CD4-positive, alpha-beta T cell treated with Interferon alpha-2 for 1 hour (primary cell): ENCODE data around the gene TSPAN15.
"Not testable (repeated sequence)": the region's sequence is repeated elsewhere in the genome, so short reads cannot be mapped to it uniquely, and the experiment has no call there.

ENCODE experiments used
- DNase-seq, 2 donors: peaks; one replicate each; pipeline ENCODE4 v3.0.0-alpha.2; 2020 to 2022

Gene TSPAN15

GRCh38 chr10:69449841-69450240 is 1.4 kb upstream of the TSPAN15 start:
- peak; percentile 23 to 65 for DNase-seq

- not testable (repeated sequence) for DNase-seq
Observed at GRCh38 chr10:69450395-69450794, 870 bp upstream of the TSPAN15 start.

GRCh38 chr10:69451784-69452251 is 553 bp downstream of the TSPAN15 start:
- DNase-seq = no peak

- no peak for DNase-seq
Observed at GRCh38 chr10:69452676-69453415, 1.6 kb downstream of the TSPAN15 start.

DNA sequence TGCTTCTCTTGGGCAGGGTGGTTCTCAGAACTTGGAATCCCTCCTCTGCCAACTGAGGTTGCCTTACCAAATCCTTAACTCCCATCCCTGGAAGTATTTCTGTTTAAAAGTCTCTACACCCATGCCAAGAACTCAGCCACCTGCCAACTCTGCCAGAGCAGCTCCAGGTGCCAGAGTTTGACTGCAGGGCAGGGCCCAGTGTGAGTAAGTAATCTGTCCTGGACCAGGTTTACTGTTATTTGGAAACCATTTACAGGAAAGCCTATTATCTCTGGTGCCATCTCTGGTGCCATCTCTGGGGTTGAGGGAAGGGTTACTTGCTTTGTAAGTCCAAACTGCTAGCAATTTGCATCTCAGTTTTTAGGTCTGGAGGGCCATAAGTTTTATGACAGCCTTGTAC is 2.5 kb downstream of the TSPAN15 start:
- DNase-seq = no peak

GRCh38 chr10:69455006-69455763 is 3.9 kb downstream of the TSPAN15 start:
- no peak for DNase-seq

DNA sequence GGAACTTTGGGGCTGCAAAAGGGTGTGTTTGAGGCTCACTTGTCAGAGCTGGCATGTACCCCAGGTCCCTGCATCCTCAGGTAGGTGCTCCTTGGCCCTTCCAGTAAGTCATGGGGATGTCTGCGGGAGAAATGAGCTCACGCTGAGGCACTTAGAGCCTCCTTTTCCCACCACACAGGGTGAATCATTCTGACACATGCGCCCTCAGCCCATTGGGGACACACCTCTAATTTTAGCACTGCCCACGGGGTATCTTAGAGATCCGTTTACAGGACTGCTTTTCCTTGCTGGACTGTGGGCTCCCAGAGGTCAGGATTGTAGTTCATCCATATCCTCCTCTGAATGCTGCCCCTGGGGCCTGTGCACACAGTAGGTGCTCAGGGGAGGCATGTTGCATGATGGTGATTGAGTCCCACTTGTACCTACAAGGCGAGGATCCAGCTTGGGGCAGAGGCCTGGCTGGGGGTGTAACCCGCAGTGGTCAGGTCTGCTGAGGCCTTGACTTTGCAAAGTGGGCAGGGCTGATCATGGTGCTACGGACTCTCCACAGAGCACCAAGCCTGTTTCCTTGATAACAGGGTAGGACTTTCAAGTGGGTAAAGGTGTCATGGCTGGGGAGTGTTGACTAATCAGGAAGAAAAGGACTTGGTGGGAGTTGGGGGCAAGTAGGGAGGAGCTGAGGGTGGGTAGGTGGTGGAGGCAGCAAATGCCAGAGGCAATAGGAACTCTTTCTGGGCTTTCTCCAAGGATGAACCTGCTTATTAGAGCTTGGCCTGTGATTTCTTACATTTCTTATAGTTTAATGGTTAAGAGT is 5.8 kb downstream of the TSPAN15 start:
- no peak for DNase-seq

GRCh38 chr10:69457771-69458237 is 6.5 kb downstream of the TSPAN15 start:
- no peak for DNase-seq

GRCh38 chr10:69458430-69459100 is 7.3 kb downstream of the TSPAN15 start:
- DNase-seq = no peak

DNA sequence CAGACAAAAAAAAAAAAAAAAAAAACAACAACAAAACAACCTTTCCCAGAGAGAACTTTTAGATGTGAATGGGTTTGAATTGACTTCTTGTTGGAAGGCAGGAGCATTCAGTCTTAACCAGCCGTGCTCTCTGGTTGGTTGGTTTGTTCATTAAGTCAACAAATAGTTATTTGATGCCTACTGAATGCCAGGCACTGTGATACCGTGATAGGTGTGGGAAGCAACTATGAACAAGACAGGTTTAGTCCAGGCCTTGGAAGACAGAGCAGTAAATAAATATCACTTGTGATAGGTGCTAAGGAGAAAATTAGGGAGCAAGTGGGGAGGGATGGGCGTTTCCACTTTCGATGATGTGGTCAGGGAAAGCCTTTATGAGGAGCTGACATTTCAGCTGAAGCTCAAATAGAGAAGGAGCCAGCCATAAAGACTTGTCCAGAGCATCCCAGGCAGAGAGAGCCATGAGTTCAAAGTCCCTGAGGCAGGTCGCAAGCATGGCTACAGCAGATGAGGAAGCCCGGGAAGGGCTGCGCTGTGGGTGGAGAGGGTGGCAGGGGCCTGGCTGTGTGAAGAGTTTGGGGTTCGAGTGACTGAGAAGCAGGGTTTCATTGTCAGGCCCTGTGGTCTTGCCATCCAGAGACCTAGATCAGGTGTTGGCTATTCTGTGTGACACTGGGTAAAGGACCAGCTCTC is 8.0 kb downstream of the TSPAN15 start:
- DNase-seq = no peak

DNA sequence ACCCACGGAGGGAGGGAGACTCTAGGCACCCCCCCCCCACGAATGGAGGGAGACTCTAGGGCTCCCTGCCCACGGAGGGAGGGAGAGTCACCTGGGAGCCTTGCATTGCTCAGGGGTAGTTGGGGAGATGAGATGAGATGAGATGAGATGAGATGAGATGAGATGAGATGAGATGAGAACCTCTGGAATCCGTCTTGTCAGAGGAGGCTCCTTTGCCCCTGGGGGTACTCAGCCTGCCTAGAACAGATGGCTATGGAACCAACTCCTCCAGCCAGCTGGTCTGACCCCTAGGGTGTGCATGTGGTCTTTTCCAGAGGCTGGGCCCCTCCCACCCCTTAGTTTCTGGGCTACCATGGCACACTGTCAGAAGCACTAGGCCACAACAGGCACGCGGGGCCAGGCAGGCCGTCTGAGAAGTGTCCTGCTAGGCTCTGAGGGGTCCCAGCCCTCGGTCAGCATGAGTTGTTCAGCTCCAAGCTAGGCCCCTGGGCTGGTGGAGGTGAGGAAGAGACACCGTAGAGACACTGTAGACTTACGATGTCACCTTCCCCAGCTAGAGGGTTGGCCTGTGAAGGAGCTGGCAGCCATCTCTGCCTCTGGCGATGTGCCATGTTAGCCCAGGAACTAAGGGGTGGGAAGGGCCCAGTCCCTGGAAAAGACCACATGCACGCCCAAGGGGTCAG is 8.8 kb downstream of the TSPAN15 start:
- DNase-seq = no peak

GRCh38 chr10:69460576-69461242 is 9.4 kb downstream of the TSPAN15 start:
- DNase-seq = no peak

DNA sequence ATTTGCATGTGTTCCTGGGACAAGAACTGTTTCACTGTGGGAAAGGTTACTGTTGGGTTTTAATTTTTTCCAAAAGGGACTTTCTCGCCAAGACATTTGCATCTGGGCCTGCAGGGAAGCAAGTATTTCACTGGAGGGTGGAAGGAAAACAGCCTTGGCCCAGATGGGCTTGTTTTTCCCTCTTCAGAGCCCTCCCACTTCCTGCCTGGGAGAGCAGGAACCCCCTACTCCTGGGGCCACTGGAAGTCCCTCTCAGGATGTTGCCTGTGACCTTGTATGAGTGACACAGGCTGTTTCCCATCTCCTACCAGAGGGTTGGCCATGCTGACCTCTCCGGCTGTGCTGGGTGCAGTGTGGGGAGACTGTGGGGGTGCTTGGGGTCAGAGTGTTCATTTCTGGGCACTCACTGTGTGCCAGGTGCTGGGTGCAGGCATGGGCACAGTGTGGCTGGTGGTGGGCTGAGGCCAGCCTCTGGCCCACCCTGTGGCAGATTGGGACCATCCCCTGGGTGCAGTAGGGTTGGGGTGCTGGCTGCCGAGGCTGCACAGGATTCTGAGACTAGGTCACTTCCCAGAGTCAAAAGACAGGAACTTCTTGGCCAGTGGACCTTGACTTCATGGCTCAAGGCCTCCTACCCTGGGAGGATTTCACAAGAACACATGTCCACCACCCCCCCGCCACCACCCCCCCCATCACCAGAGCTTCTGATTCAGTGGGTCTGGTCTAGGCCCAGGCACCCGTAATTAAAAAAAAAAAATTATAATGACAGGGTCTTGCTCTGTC is 10.2 kb downstream of the TSPAN15 start:
- DNase-seq = no peak

DNA sequence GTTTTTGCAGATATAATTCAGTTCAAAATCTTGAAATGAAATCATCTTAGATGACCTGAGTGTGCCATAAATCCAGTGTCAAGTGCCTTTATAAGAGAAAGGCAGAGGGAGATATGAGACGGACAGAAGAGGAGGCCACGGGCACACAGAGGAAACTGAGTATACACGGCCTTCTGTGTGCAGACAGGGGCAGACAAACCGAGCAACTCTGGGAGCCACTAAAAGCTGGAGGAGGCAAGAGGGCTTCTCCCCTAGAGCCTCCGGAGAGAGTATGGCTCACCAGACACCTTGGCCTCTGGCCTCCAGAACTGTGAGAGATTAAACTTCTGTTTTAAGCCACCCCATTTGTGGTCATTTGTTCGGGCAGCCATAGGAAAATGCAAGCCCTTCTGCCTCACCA is 12.6 kb downstream of the TSPAN15 start:
- DNase-seq = no peak

DNA sequence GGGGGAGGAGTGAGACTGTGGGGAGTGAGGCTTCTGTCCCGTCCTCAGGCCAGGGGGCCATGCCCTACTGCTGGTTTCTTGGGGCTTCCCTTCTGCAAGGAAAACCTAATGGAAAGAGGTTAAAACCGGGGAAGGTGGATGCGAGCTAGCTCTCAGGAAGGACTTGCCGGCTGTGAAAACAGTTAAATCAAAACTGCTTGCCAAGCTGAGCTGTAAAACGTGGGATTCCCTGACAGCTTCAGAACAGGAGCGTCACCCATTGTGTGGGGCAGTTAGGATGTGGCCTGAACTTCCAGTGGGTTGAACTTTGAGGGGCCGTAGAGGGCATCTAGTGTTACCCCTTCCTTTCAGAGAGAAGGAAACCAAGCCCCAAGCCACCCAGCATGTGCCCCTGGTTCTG is 13.1 kb downstream of the TSPAN15 start:
- DNase-seq = no peak

- DNase-seq = peak in 1 of 2 donors; percentile 38
Observed at GRCh38 chr10:69464801-69465401, 13.6 kb downstream of the TSPAN15 start.

- peak in 1 of 2 donors; percentile 22 for DNase-seq
Observed at GRCh38 chr10:69465457-69466157, 14.3 kb downstream of the TSPAN15 start.

GRCh38 chr10:69466158-69466490 is 14.9 kb downstream of the TSPAN15 start:
- DNase-seq = no peak

DNA sequence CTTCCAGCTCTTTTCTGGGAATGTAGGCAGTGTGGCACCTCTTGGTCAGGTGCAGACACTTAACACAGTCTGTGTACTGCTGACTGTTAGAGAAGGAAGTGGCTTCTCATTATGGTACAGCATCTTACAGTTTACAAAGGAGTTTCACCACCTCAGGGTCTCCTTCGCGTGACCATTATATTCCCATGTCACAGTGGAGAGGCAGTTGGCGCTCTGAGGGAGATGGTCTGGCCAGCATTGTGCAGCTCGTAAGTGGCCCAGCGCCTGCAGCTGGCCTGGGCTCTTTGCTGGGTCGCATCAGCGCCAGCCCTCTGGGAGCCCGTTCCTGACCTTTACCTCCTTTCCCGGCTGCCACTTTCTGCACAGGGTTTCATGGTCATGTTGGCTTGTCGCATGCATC is 15.4 kb downstream of the TSPAN15 start:
- DNase-seq = no peak
